GM12892 (cell line): ENCODE measurements around the gene MSRB1.

Experiments
- POLR2A ChIP-seq: IDR thresholded peaks from 2 replicates; pipeline ENCODE4 v1.6.1; 2011; ENCODE audit warnings: low read depth, low read length, control low read depth
- POLR2AphosphoS5 ChIP-seq: IDR thresholded peaks from 2 replicates; pipeline ENCODE4 v1.6.1; 2011; ENCODE audit warnings: low read depth, low read length, control low read depth
- TAF1 ChIP-seq: IDR thresholded peaks from 2 replicates; pipeline ENCODE4 v1.6.1; 2011; ENCODE audit warnings: low read depth, mild to moderate bottlenecking, control low read depth, low read length, borderline replicate concordance

DNA sequence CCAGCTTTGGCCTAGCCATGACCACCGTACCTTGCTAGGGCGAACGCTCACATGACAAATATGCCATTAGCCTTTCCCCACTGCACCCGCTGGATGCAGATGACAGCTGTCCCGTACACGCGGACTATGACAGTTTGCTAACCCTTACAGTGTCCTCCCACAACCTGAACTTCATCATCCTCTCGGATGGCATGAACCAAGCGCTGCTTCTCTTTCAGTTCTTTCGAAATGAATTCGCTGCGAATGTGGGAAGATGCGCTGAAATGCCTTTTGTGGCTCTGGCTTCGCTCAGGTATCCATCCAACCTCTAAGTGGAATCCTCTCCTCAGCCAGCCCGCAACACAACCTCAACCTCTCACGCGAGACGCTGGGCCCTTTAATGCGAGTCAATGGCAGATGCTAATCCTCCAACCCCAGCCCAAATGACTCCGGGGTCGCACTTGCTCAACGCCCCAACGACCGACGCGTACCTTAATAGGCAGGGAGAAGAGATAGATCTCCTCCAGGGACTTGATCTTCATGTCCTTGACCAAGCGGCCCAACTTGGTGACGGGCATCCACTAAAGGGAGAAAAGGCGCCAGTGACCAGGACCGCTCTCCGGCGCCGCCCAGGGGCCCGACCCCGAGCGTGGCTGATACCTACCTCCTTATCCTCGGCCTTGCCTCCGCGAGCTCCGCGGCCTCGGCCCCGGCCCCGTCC lies 21.0 kb upstream of the MSRB1 start:
- TF ChIP-seq POLR2A (peak; percentile 71), TAF1 (no peak), POLR2AphosphoS5 (peak; percentile 72)
